Measurements from ENCODE around the gene TOMM5.
A peak's percentile ranks its signal among the peaks of the same experiment; 100 is the strongest.

- TF ChIP-seq CTCF (IDR thresholded peaks at IDR 0.05) (no peak), JUND (IDR thresholded peaks at IDR 0.05) (no peak), USF1 (IDR thresholded peaks at IDR 0.05; ENCODE audit: borderline replicate concordance, low read depth) (peak; percentile 43; the same call in 1 of the 2 replicates), USF2 (IDR thresholded peaks at IDR 0.05; ENCODE audit: borderline replicate concordance, low read depth, low read length) (no peak), POLR2AphosphoS5 (IDR thresholded peaks at IDR 0.05; ENCODE audit: low read depth, low read length) (no peak), TAF1 (IDR thresholded peaks at IDR 0.05; ENCODE audit: borderline replicate concordance, low read depth, low read length) (no peak), GATA2 (CRISPR knock-in tag; IDR thresholded peaks at IDR 0.05) (no peak), SMC3 (IDR thresholded peaks at IDR 0.05; ENCODE audit: low read depth, low read length) (no peak)
Observed at GRCh38 chr9:37632479-37632878, 40.1 kb upstream of the TOMM5 start.
